Neural progenitor cell (in vitro differentiated cells): ENCODE results near the gene SERGEF. TPM values are rescaled to one million over a fixed set of nuclear protein-coding genes. Genes with fewer than 3 reads are reported as not detected.

Experiments used
- DNase-seq: peaks from one replicate; pipeline ENCODE4 v3.0.0-alpha.2; 2016; ENCODE audit warnings: low spot score
- H2AFZ ChIP-seq: fragments of 200-600 bp; sonication (generic); replicated peaks from 2 replicates; pipeline ENCODE4 v1.6.1; 2016; ENCODE audit warnings: antibody characterized with exemption
- H3F3A ChIP-seq: fragments of 200-600 bp; sonication (generic); 2 replicates; pipeline ENCODE4 v1.6.1; 2016; ENCODE audit warnings: antibody characterized with exemption, low read depth
- H3K27ac ChIP-seq: fragments of 200-600 bp; sonication (generic); 2 replicates; pipeline ENCODE4 v1.5.1; 2016; ENCODE audit warnings: mild to moderate bottlenecking
- H3K27me3 ChIP-seq: fragments of 200-600 bp; sonication (generic); 2 replicates; pipeline ENCODE4 v1.6.1; 2016; ENCODE audit warnings: mild to moderate bottlenecking, moderate library complexity
- H3K36me3 ChIP-seq: fragments of 200-600 bp; sonication (generic); 2 replicates; pipeline ENCODE4 v1.5.1; 2016
- H3K4me1 ChIP-seq: fragments of 200-600 bp; sonication (generic); 2 replicates; pipeline ENCODE4 v1.6.1; 2016; ENCODE audit warnings: mixed run types
- H3K4me2 ChIP-seq: fragments of 200-600 bp; sonication (generic); 2 replicates; pipeline ENCODE4 v1.6.1; 2016
- H3K4me3 ChIP-seq: fragments of 200-600 bp; sonication (generic); 2 replicates; pipeline ENCODE4 v1.5.1; 2016
- H3K79me2 ChIP-seq: fragments of 200-600 bp; sonication (generic); 2 replicates; pipeline ENCODE4 v1.6.1; 2016; ENCODE audit warnings: low read depth
- H3K9ac ChIP-seq: fragments of 200-600 bp; sonication (generic); 2 replicates; pipeline ENCODE4 v1.6.1; 2016
- H3K9me3 ChIP-seq: fragments of 200-600 bp; sonication (generic); 2 replicates; pipeline ENCODE4 v1.5.1; 2016; ENCODE audit warnings: low read depth
- H4K20me1 ChIP-seq: fragments of 200-600 bp; sonication (generic); 2 replicates; pipeline ENCODE4 v1.6.1; 2016; ENCODE audit warnings: low read depth
- H3K27ac Mint-ChIP-seq: 3 replicates; pipeline ENCODE4 v1.8.0; 2021; ENCODE audit warnings: mixed read lengths
- H3K27me3 Mint-ChIP-seq: 2 replicates; pipeline ENCODE4 v1.8.0; 2022; ENCODE audit warnings: low read depth, mild to moderate bottlenecking, inconsistent platforms, moderate library complexity, mixed read lengths; ENCODE audit not compliant: insufficient read depth
- H3K36me3 Mint-ChIP-seq: 3 replicates; pipeline ENCODE4 v1.8.0; 2021; ENCODE audit warnings: mixed read lengths
- H3K4me1 Mint-ChIP-seq: 3 replicates; pipeline ENCODE4 v1.8.0; 2021; ENCODE audit warnings: mixed read lengths
- H3K4me3 Mint-ChIP-seq: 3 replicates; pipeline ENCODE4 v1.8.0; 2021; ENCODE audit warnings: mild to moderate bottlenecking, moderate library complexity, mixed read lengths
- H3K9me3 Mint-ChIP-seq: 3 replicates; pipeline ENCODE4 v1.8.0; 2020; ENCODE audit warnings: mixed read lengths
- EZH2 ChIP-seq: fragments of 200-600 bp; sonication (generic); IDR thresholded peaks from 2 replicates; pipeline ENCODE4 v1.6.1; 2017; ENCODE audit warnings: antibody characterized with exemption, mild to moderate bottlenecking, moderate library complexity
- EZH2phosphoT487 ChIP-seq: fragments of 200-600 bp; sonication (generic); IDR thresholded peaks from 2 replicates; pipeline ENCODE4 v1.6.1; 2017; ENCODE audit warnings: antibody characterized with exemption
- total RNA-seq: library from RNA; depleted of rRNA; stranded (reverse); fragments of >200 nt; gene quantifications from 2 replicates; pipeline ENCODE4 v1.2.3, GENCODE V29; 2015; ENCODE audit warnings: low replicate concordance
- TF ChIP-seq, protein P1 (sequence below): fragments of 200-600 bp; sonication (generic); IDR thresholded peaks from 2 replicates; pipeline ENCODE4 v1.5.1; 2017; ENCODE audit warnings: antibody characterized with exemption, mild to moderate bottlenecking

The SERGEF gene
- total RNA-seq, 1 donor from 2014 or later, result 35.1 TPM

DNA sequence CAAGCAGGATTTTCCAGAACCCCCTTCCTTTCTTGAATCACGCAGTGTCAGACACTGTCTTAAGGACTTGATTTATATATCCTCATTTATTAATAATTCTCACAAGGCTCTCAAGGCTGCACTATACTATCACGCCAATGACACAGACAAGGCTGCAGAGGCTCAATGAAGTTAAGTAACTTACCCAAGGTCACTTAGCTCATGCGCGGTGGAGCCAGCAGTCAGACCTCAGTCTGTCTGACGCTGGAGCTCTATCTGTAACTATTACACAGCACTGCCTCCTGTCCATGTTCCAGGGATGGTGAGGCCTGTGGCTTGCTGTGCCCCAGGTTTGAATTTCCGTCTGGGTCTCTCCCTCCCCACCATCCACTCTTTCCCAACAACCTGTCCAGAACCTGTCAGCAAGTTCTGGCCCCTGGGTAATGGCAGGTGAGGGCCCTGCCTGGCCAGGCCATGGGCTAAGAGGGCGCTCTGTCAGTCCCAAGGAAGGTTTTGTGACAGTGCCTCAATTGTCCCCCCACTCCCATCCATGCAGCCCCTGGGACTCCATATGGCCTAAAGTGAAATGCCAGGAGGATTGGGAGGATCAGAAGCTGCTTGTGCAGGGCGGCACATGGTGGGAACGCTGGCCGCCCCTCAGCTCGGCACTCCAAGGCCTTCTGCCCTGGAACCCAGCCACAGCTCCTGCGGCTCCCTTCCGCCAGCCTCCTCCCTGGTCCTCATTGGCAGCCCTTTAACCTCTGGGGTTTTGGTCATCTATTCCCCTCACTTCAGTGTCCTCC, 269.6 kb downstream of the SERGEF start:
- Histone ChIP-seq H3K4me3 (no peak overlapping the region), H3K9me3 (no peaks in the 10 kb centered on the region), H3K4me2 (no peak overlapping the region), H3K79me2 (no peaks in the 10 kb centered on the region), H3K27ac (no peak overlapping the region), H4K20me1 (peaks cover 9% of the 10 kb centered on the region), H3K4me1 (peaks cover 12% of the 10 kb centered on the region), H3K27me3 (peaks cover 6% of the 10 kb centered on the region), H3K9ac (no peak overlapping the region), H3F3A (no peaks in the 10 kb centered on the region), H2AFZ (no peak overlapping the region), H3K36me3 (no peaks in the 10 kb centered on the region)
- no peak overlapping the region for H3K4me3 Mint-ChIP-seq
- peaks cover 13% of the 10 kb centered on the region for H3K4me1 Mint-ChIP-seq
- H3K9me3 Mint-ChIP-seq, result no peaks in the 10 kb centered on the region
- H3K27me3 Mint-ChIP-seq, result peaks cover 11% of the 10 kb centered on the region
- H3K27ac Mint-ChIP-seq, result no peak overlapping the region
- TF ChIP-seq, protein P1, sequence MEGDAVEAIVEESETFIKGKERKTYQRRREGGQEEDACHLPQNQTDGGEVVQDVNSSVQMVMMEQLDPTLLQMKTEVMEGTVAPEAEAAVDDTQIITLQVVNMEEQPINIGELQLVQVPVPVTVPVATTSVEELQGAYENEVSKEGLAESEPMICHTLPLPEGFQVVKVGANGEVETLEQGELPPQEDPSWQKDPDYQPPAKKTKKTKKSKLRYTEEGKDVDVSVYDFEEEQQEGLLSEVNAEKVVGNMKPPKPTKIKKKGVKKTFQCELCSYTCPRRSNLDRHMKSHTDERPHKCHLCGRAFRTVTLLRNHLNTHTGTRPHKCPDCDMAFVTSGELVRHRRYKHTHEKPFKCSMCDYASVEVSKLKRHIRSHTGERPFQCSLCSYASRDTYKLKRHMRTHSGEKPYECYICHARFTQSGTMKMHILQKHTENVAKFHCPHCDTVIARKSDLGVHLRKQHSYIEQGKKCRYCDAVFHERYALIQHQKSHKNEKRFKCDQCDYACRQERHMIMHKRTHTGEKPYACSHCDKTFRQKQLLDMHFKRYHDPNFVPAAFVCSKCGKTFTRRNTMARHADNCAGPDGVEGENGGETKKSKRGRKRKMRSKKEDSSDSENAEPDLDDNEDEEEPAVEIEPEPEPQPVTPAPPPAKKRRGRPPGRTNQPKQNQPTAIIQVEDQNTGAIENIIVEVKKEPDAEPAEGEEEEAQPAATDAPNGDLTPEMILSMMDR, result no peak
- no peak for TF ChIP-seq EZH2phosphoT487
- no peak for TF ChIP-seq EZH2
- no peak for DNase-seq
- H3K36me3 Mint-ChIP-seq, result no peaks in the 10 kb centered on the region

DNA sequence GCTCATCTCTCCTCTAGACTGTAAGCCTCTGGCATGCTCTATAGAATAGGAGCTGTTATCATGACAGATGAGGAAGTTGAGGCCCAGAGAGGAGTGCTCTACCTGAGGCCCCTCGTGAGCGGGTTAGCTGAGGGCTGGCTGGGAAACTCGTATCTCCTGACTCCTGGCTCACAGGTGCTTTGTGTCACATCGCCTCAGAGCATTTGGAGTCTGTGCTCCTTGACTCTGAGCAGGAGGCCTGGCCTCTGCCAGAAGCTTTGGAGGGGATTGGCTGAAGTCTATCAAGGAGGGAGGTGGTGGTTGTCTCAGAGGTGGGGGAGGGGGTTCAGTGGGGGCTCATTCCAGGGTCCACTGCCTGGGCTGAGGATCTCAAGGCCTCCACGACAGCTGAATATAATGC, 270.8 kb downstream of the SERGEF start:
- Mint-ChIP-seq H3K9me3 (no peaks in the 10 kb centered on the region), H3K27ac (no peak overlapping the region), H3K27me3 (peaks cover 14% of the 10 kb centered on the region), H3K4me1 (peaks cover 21% of the 10 kb centered on the region), H3K4me3 (no peak overlapping the region), H3K36me3 (no peaks in the 10 kb centered on the region)
- TF ChIP-seq EZH2phosphoT487 (no peak), EZH2 (no peak)
- TF ChIP-seq, protein P1, result no peak
- Histone ChIP-seq H3K79me2 (no peaks in the 10 kb centered on the region), H3K4me1 (peaks cover 21% of the 10 kb centered on the region), H3F3A (no peaks in the 10 kb centered on the region), H3K9ac (no peak overlapping the region), H3K27ac (no peak overlapping the region), H3K9me3 (no peaks in the 10 kb centered on the region), H3K36me3 (no peaks in the 10 kb centered on the region), H3K4me3 (no peak overlapping the region), H3K27me3 (peaks cover 18% of the 10 kb centered on the region), H4K20me1 (peaks cover 21% of the 10 kb centered on the region), H3K4me2 (no peak overlapping the region), H2AFZ (no peak overlapping the region)
- DNase-seq, result no peak

DNA sequence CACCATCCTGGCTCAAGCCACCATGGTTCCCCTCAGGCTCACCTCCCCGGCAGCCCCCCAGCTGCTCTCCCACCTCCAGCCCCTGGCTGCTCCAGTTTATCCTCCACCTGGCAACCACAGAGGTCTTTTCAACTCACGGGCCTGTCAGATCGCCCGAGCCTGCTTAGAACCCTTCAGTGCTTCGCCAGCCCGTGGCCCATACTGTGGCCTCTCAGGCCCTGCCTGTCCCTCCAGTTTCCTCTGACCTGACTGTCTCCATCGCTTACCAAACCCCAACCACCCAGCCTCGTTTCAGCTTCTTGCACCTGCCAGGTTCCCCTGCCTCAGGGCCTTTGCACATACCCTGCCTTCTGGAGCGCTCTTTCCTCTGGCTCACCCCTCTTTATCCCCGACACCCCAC, 271.4 kb downstream of the SERGEF start:
- no peak for DNase-seq
- H3K4me2 ChIP-seq, result no peak overlapping the region
- H2AFZ ChIP-seq, result no peak overlapping the region
- H3K27me3 ChIP-seq, result peaks cover 23% of the 10 kb centered on the region
- no peaks in the 10 kb centered on the region for H3K9me3 ChIP-seq
- H3K4me1 Mint-ChIP-seq, result peaks cover 26% of the 10 kb centered on the region
- no peaks in the 10 kb centered on the region for H3K36me3 ChIP-seq
- H3F3A ChIP-seq, result no peaks in the 10 kb centered on the region
- no peaks in the 10 kb centered on the region for H3K79me2 ChIP-seq
- H3K4me1 ChIP-seq, result peaks cover 21% of the 10 kb centered on the region
- H3K27me3 Mint-ChIP-seq, result peaks cover 16% of the 10 kb centered on the region
- no peak overlapping the region for H3K9ac ChIP-seq
- H3K36me3 Mint-ChIP-seq, result no peaks in the 10 kb centered on the region
- no peak overlapping the region for H3K4me3 Mint-ChIP-seq
- TF ChIP-seq EZH2phosphoT487, result no peak
- TF ChIP-seq, protein P1, result no peak
- no peak for TF ChIP-seq EZH2
- H3K9me3 Mint-ChIP-seq, result no peaks in the 10 kb centered on the region
- H3K27ac Mint-ChIP-seq, result no peak overlapping the region
- no peak overlapping the region for H3K4me3 ChIP-seq
- no peak overlapping the region for H3K27ac ChIP-seq
- peaks cover 26% of the 10 kb centered on the region for H4K20me1 ChIP-seq
